Measurements from ENCODE around the gene DPPA4.

Gene DPPA4

GRCh38 chr3:109325657-109326056 is 11.7 kb downstream of the DPPA4 start:
- H3K4me3 ChIP-seq (ENCODE audit: insufficient read depth, low read length, poor library complexity, severe bottlenecking) = no peak overlapping the region
- no peak overlapping the region for H3K4me2 ChIP-seq (ENCODE audit: low read depth, low read length, poor library complexity, severe bottlenecking)
- no peak overlapping the region for H2AFZ ChIP-seq (ENCODE audit: low read depth, low read length, severe bottlenecking)
- no peaks in the 10 kb centered on the region for H3K36me3 ChIP-seq (ENCODE audit: low read length)
- no peak overlapping the region for H3K27ac ChIP-seq (ENCODE audit: low read depth, low read length)
- no peaks in the 10 kb centered on the region for H3K9me3 ChIP-seq (ENCODE audit: insufficient read depth, low read length)
- H3K79me2 ChIP-seq (ENCODE audit: insufficient read depth, low read length) = no peaks in the 10 kb centered on the region
- TF ChIP-seq EZH2phosphoT487 (conservative IDR thresholded peaks at IDR 0.05; ENCODE audit: low read length) = no peak
- TF ChIP-seq CTCF (IDR thresholded peaks at IDR 0.05; ENCODE audit: insufficient read depth, low read length, poor library complexity, severe bottlenecking) = no peak
- H3K9me2 ChIP-seq (replicated peaks; ENCODE audit: insufficient read depth, low read length) = no peaks in the 10 kb centered on the region
- H3K9ac ChIP-seq (ENCODE audit: low read length) = no peak overlapping the region
- H3F3A ChIP-seq (ENCODE audit: insufficient read depth) = no peaks in the 10 kb centered on the region
- H3K27me3 ChIP-seq (ENCODE audit: low read length) = no peaks in the 10 kb centered on the region
- H4K20me1 ChIP-seq (ENCODE audit: low read depth, low read length) = no peaks in the 10 kb centered on the region

GRCh38 chr3:109325109-109325508 is 12.2 kb downstream of the DPPA4 start:
- Histone ChIP-seq H3K79me2 (ENCODE audit: insufficient read depth, low read length) (no peaks in the 10 kb centered on the region), H3K27me3 (ENCODE audit: low read length) (no peaks in the 10 kb centered on the region), H2AFZ (ENCODE audit: low read depth, low read length, severe bottlenecking) (no peak overlapping the region), H3K4me2 (ENCODE audit: low read depth, low read length, poor library complexity, severe bottlenecking) (no peak overlapping the region), H3K9me2 (replicated peaks; ENCODE audit: insufficient read depth, low read length) (no peaks in the 10 kb centered on the region), H3F3A (ENCODE audit: insufficient read depth) (no peaks in the 10 kb centered on the region), H3K9me3 (ENCODE audit: insufficient read depth, low read length) (no peaks in the 10 kb centered on the region), H4K20me1 (ENCODE audit: low read depth, low read length) (no peaks in the 10 kb centered on the region), H3K4me3 (ENCODE audit: insufficient read depth, low read length, poor library complexity, severe bottlenecking) (no peak overlapping the region), H3K27ac (ENCODE audit: low read depth, low read length) (no peak overlapping the region), H3K9ac (ENCODE audit: low read length) (no peak overlapping the region), H3K36me3 (ENCODE audit: low read length) (no peaks in the 10 kb centered on the region)
- TF ChIP-seq CTCF (IDR thresholded peaks at IDR 0.05; ENCODE audit: insufficient read depth, low read length, poor library complexity, severe bottlenecking) (no peak), EZH2phosphoT487 (conservative IDR thresholded peaks at IDR 0.05; ENCODE audit: low read length) (no peak)

GRCh38 chr3:109316162-109316730 is 21.1 kb downstream of the DPPA4 start, which contains the start of gene DPPA2:
Gene DPPA2 (minus strand): TSS chr3:109316517. CDS start chr3:109314542, 1,975 bp downstream.
- H3F3A ChIP-seq (ENCODE audit: insufficient read depth) = no peaks in the 10 kb centered on the region
- no peaks in the 10 kb centered on the region for H3K27me3 ChIP-seq (ENCODE audit: low read length)
- no peak within 1 kb of the TSS for H3K9ac ChIP-seq (ENCODE audit: low read length)
- H4K20me1 ChIP-seq (ENCODE audit: low read depth, low read length) = no peaks in the 10 kb centered on the region
- no peak within 1 kb of the TSS for H3K4me2 ChIP-seq (ENCODE audit: low read depth, low read length, poor library complexity, severe bottlenecking)
- H3K4me3 ChIP-seq (ENCODE audit: insufficient read depth, low read length, poor library complexity, severe bottlenecking) = no peak within 1 kb of the TSS
- no peaks in the 10 kb centered on the region for H3K79me2 ChIP-seq (ENCODE audit: insufficient read depth, low read length)
- no peak for TF ChIP-seq EZH2phosphoT487 (conservative IDR thresholded peaks at IDR 0.05; ENCODE audit: low read length)
- no peaks in the 10 kb centered on the region for H3K36me3 ChIP-seq (ENCODE audit: low read length)
- no peak within 1 kb of the TSS for H2AFZ ChIP-seq (ENCODE audit: low read depth, low read length, severe bottlenecking)
- H3K9me3 ChIP-seq (ENCODE audit: insufficient read depth, low read length) = no peaks in the 10 kb centered on the region
- H3K27ac ChIP-seq (ENCODE audit: low read depth, low read length) = no peak within 1 kb of the TSS
- no peaks in the 10 kb centered on the region for H3K9me2 ChIP-seq (replicated peaks; ENCODE audit: insufficient read depth, low read length)

GRCh38 chr3:109313061-109313460 is 24.3 kb downstream of the DPPA4 start:
- Histone ChIP-seq H3K27me3 (ENCODE audit: low read length) (no peaks in the 10 kb centered on the region), H4K20me1 (ENCODE audit: low read depth, low read length) (no peaks in the 10 kb centered on the region), H3K4me3 (ENCODE audit: insufficient read depth, low read length, poor library complexity, severe bottlenecking) (no peak overlapping the region), H3F3A (ENCODE audit: insufficient read depth) (no peaks in the 10 kb centered on the region), H2AFZ (ENCODE audit: low read depth, low read length, severe bottlenecking) (no peak overlapping the region), H3K4me2 (ENCODE audit: low read depth, low read length, poor library complexity, severe bottlenecking) (no peak overlapping the region), H3K36me3 (ENCODE audit: low read length) (no peaks in the 10 kb centered on the region), H3K9me2 (replicated peaks; ENCODE audit: insufficient read depth, low read length) (no peaks in the 10 kb centered on the region), H3K79me2 (ENCODE audit: insufficient read depth, low read length) (no peaks in the 10 kb centered on the region), H3K27ac (ENCODE audit: low read depth, low read length) (no peak overlapping the region), H3K9ac (ENCODE audit: low read length) (no peak overlapping the region), H3K9me3 (ENCODE audit: insufficient read depth, low read length) (no peaks in the 10 kb centered on the region)
- TF ChIP-seq CTCF (IDR thresholded peaks at IDR 0.05; ENCODE audit: insufficient read depth, low read length, poor library complexity, severe bottlenecking) (no peak), EZH2phosphoT487 (conservative IDR thresholded peaks at IDR 0.05; ENCODE audit: low read length) (no peak)
